ENCODE results near the gene MOCS3.

- TF ChIP-seq, protein P1, sequence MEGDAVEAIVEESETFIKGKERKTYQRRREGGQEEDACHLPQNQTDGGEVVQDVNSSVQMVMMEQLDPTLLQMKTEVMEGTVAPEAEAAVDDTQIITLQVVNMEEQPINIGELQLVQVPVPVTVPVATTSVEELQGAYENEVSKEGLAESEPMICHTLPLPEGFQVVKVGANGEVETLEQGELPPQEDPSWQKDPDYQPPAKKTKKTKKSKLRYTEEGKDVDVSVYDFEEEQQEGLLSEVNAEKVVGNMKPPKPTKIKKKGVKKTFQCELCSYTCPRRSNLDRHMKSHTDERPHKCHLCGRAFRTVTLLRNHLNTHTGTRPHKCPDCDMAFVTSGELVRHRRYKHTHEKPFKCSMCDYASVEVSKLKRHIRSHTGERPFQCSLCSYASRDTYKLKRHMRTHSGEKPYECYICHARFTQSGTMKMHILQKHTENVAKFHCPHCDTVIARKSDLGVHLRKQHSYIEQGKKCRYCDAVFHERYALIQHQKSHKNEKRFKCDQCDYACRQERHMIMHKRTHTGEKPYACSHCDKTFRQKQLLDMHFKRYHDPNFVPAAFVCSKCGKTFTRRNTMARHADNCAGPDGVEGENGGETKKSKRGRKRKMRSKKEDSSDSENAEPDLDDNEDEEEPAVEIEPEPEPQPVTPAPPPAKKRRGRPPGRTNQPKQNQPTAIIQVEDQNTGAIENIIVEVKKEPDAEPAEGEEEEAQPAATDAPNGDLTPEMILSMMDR (IDR thresholded peaks at IDR 0.05), result no peak
- TF ChIP-seq POLR2A (IDR thresholded peaks at IDR 0.05), result no peak
Observed at GRCh38 chr20:51010043-51010365, 51.4 kb downstream of the MOCS3 start.

Data from testis (tissue), 2 donors.